GM19035 (cell line): ENCODE measurements around the gene RPE65.
"Not testable (repeated sequence)": the region's sequence is repeated elsewhere in the genome, so short reads cannot be mapped to it uniquely, and the experiment has no call there.

ENCODE experiments used
- ATAC-seq: cut with Tn5 transposase; IDR thresholded peaks from one replicate; pipeline ENCODE4 v1.9.1; 2021; ENCODE audit not compliant: unreplicated experiment

The RPE65 gene

GRCh38 chr1:68454534-68454933, 4.8 kb upstream of the RPE65 start:
- no peak for ATAC-seq

GRCh38 chr1:68453060-68453670, 3.4 kb upstream of the RPE65 start:
- no peak for ATAC-seq

GRCh38 chr1:68448365-68448764, 1.4 kb downstream of the RPE65 start:
- ATAC-seq: no peak

GRCh38 chr1:68445709-68446108, 4.0 kb downstream of the RPE65 start:
- ATAC-seq: no peak

- ATAC-seq: peak; percentile 83
These were observed 6.8 kb downstream of the RPE65 start for GRCh38 chr1:68442822-68443556.

GRCh38 chr1:68442006-68442405, 7.7 kb downstream of the RPE65 start:
- no peak for ATAC-seq

GRCh38 chr1:68438310-68438709, 11.4 kb downstream of the RPE65 start:
- ATAC-seq: no peak

- no peak for ATAC-seq
These were observed 16.4 kb downstream of the RPE65 start for GRCh38 chr1:68433395-68433794.

GRCh38 chr1:68431076-68431475, 18.7 kb downstream of the RPE65 start:
- ATAC-seq: no peak

GRCh38 chr1:68429233-68429808, 20.4 kb downstream of the RPE65 start:
- ATAC-seq: no peak

GRCh38 chr1:68426594-68426993, 23.2 kb downstream of the RPE65 start:
- ATAC-seq: no peak

GRCh38 chr1:68421350-68421749, 28.4 kb downstream of the RPE65 start:
- ATAC-seq: no peak

GRCh38 chr1:68409426-68409825, 40.3 kb downstream of the RPE65 start:
- ATAC-seq: no peak

GRCh38 chr1:68401506-68401905, 48.2 kb downstream of the RPE65 start:
- ATAC-seq: no peak

GRCh38 chr1:68395575-68395974, 54.2 kb downstream of the RPE65 start:
- ATAC-seq: not testable (repeated sequence)

GRCh38 chr1:68392474-68392873, 57.3 kb downstream of the RPE65 start:
- not testable (repeated sequence) for ATAC-seq

- ATAC-seq: not testable (repeated sequence)
These were observed 63.8 kb downstream of the RPE65 start for GRCh38 chr1:68385798-68386524.

GRCh38 chr1:68384872-68385411, 64.8 kb downstream of the RPE65 start:
- no peak for ATAC-seq

GRCh38 chr1:68384321-68384813, 65.4 kb downstream of the RPE65 start:
- no peak for ATAC-seq

- ATAC-seq: no peak
These were observed 66.7 kb downstream of the RPE65 start for GRCh38 chr1:68383092-68383491.

- ATAC-seq: no peak
These were observed 70.7 kb downstream of the RPE65 start for GRCh38 chr1:68379085-68379478.
